Endothelial cell of umbilical vein (primary cell): Measurements from ENCODE around the gene DUT.

Experiments
- POLR2AphosphoS5 ChIP-seq: IDR thresholded peaks from 2 replicates; pipeline ENCODE4 v1.6.1; 2012; ENCODE audit warnings: low read depth, mild to moderate bottlenecking, control low read depth, low read length, moderate library complexity; ENCODE audit not compliant: insufficient read depth
- TF ChIP-seq, protein P1 (sequence below): IDR thresholded peaks from 2 replicates; pipeline ENCODE4 v1.6.1; 2011; ENCODE audit not compliant: insufficient read depth, insufficient read length
- TF ChIP-seq, protein P2 (sequence below), 2 donors: IDR thresholded peaks; 1 replicate in 1 of 2; 2 replicates in 1 of 2; pipeline ENCODE4 v1.5.1; 2011; ENCODE audit warnings: low read length in 2 of 2, mild to moderate bottlenecking in 2 of 2, moderate library complexity in 2 of 2, control low read depth in 1 of 2, inconsistent platforms in 1 of 2, low read depth in 1 of 2; ENCODE audit not compliant: insufficient read depth in 1 of 2; ENCODE audit errors: extremely low read depth in 1 of 2

DNA sequence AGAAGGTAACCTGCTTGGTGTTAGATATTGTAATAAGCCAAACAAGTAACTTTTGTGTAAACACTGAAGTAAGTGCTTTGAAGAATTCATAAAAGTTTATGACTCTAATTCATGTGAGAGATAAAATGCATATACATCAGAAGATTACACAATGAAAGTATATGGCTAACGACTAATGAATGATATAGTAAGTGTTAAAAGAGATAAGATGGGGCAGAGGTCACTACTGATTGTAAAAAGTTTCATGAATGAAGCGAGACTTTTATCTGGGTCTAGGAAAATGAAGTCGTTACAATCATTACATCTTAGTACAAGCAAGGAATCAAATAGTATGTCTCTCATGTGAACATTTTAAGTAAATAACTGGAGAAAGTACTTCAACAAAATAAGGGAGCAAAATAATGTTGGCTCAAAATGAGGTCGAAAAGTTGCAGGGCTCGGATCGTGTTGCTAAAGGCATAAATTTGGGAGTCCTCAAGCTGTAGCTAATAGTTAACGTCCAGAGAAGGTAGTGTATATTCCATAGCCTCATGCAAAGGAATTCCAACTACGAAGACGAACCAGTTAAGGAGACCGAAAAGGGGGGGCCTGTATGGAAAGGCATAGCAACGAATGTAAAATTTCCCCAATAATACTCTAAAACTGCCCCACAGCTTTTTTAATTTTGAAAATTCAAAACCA, 984 bp upstream of the DUT start:
- TF ChIP-seq, protein P1, sequence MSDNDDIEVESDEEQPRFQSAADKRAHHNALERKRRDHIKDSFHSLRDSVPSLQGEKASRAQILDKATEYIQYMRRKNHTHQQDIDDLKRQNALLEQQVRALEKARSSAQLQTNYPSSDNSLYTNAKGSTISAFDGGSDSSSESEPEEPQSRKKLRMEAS = no peak
- TF ChIP-seq, protein P2, sequence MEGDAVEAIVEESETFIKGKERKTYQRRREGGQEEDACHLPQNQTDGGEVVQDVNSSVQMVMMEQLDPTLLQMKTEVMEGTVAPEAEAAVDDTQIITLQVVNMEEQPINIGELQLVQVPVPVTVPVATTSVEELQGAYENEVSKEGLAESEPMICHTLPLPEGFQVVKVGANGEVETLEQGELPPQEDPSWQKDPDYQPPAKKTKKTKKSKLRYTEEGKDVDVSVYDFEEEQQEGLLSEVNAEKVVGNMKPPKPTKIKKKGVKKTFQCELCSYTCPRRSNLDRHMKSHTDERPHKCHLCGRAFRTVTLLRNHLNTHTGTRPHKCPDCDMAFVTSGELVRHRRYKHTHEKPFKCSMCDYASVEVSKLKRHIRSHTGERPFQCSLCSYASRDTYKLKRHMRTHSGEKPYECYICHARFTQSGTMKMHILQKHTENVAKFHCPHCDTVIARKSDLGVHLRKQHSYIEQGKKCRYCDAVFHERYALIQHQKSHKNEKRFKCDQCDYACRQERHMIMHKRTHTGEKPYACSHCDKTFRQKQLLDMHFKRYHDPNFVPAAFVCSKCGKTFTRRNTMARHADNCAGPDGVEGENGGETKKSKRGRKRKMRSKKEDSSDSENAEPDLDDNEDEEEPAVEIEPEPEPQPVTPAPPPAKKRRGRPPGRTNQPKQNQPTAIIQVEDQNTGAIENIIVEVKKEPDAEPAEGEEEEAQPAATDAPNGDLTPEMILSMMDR (IDR thresholded peaks at IDR 0.05; ENCODE audit: extremely low read depth in 1 of 2, insufficient read depth in 1 of 2, low read depth in 1 of 2, low read length in 2 of 2) = no peak
- TF ChIP-seq POLR2AphosphoS5 = no peak
